OCI-LY3 (cell line): Measurements from ENCODE around the gene DLGAP3.

Experiments
- CTCF ChIP-seq: fragments of 200-600, 300-600 bp; sonication (generic); IDR thresholded peaks from 2 replicates; pipeline ENCODE4 v1.5.1; 2014; ENCODE audit warnings: antibody characterized with exemption, low read length, low read depth
- EZH2phosphoT487 ChIP-seq: fragments of 200-600 bp; shearing (Covaris generic); IDR thresholded peaks from 2 replicates; pipeline ENCODE4 v1.6.1; 2018; ENCODE audit warnings: antibody characterized with exemption, mixed run types, low read depth

GRCh38 chr1:34927316-34927715 lies 2.1 kb downstream of the DLGAP3 start:
- TF ChIP-seq CTCF (no peak), EZH2phosphoT487 (no peak)
